Adrenal gland (tissue), 12 donors: ENCODE measurements around the gene TBCE. TPM values are rescaled to one million over a fixed set of nuclear protein-coding genes. Genes with fewer than 3 reads are reported as not detected.
A peak's percentile ranks its signal among the peaks of the same experiment; 100 is the strongest.
"Not testable (repeated sequence)": the region's sequence is repeated elsewhere in the genome, so short reads cannot be mapped to it uniquely, and the experiment has no call there.

Source experiments
- DNase-seq, 7 donors: peaks; one replicate each; pipeline ENCODE4 v3.0.0-alpha.2; 2019 to 2020
- H3K27ac ChIP-seq, 5 donors: fragments of 200-600 bp; sonication (generic) in 4 of 5; 1 replicate in 3 of 5; 2 replicates in 2 of 5; pipeline versions ENCODE4 v1.5.1 to v1.8.0; 2016 to 2020; ENCODE audit warnings: mild to moderate bottlenecking in 1 of 5
- H3K27me3 ChIP-seq: fragments of 200-600 bp; 2 replicates; pipeline ENCODE4 v1.8.0; 2021
- H3K36me3 ChIP-seq, 2 donors: fragments of 200-600 bp; replicated peaks in 1 of 2; 1 replicate in 1 of 2; 2 replicates in 1 of 2; pipeline versions ENCODE4 v1.5.1 to v1.8.0; 2018 to 2022
- H3K4me1 ChIP-seq, 2 donors: fragments of 200-600 bp; replicated peaks in 1 of 2; 1 replicate in 1 of 2; 2 replicates in 1 of 2; pipeline versions ENCODE4 v1.5.1 to v1.8.0; 2018 to 2021
- H3K4me3 ChIP-seq, 4 donors: fragments of 200-600 bp; sonication (generic) in 3 of 4; one replicate each; pipeline ENCODE4 v1.5.1; 2016 to 2018
- H3K9me3 ChIP-seq, 3 donors: fragments of 200-600 bp; sonication (generic) in 1 of 3; replicated peaks in 1 of 3; 1 replicate in 2 of 3; 2 replicates in 1 of 3; pipeline versions ENCODE4 v1.5.1 to v1.8.0; 2016 to 2021
- CTCF ChIP-seq, 6 experiments: fragments of 450-650 bp in 4 of 6; fragments of 200-600 bp in 2 of 6; sonication (generic) in 1 of 6; IDR thresholded peaks; 1 replicate in 5 of 6; 2 replicates in 1 of 6; pipeline versions ENCODE4 v1.5.1 to v1.8.0; 2016 to 2021; ENCODE audit warnings: antibody characterized with exemption in 6 of 6, mild to moderate bottlenecking in 2 of 6, moderate library complexity in 1 of 6
- POLR2A ChIP-seq, 2 donors: fragments of 450-650 bp; IDR thresholded peaks; one replicate each; pipeline ENCODE4 v1.6.1; 2017; ENCODE audit warnings: antibody characterized with exemption in 2 of 2, mild to moderate bottlenecking in 2 of 2, moderate library complexity in 1 of 2
- WGBS, 4 donors: extraction: QIAGEN DNeasy Blood & Tissue Kit in 2 of 4; methylation state at CpG; one replicate each; pipeline versions ENCODE4 v1.1.5 to v1.1.7; 2013 to 2017; 5-methylcytosine and 5-hydroxymethylcytosine counted together
- intact Hi-C, 2 donors: fragments of 100-400 bp; cut with DNase I; formaldehyde crosslinking; loops; one replicate each; pipeline versions ENCODE4 v1.14.1 to v1.15.0; 2022 to 2023
- polyA plus RNA-seq, 3 donors: library from polyadenylated mRNA; stranded (reverse); fragments of 200-250 nt in 2 of 3; fragments of 350-450 nt in 1 of 3; fragmentation: Illumina TruSeq in 1 of 3; extraction: RNeasy Lipid Tissue Mini Kit (QIAGEN cat#74804) in 1 of 3; gene quantifications; one replicate each; pipeline ENCODE4 v1.2.3, GENCODE V29; 2013 to 2014
- total RNA-seq, 9 donors: library from RNA; depleted of rRNA in 4 of 9; stranded (reverse); fragments of >200 nt in 4 of 9; fragments of 120-200 nt in 1 of 9; fragmentation: NEBNext Ultra II Directional in 1 of 9; extraction: Animal tissue kit (Norgen Biotek cat#: 25700) in 1 of 9; gene quantifications; one replicate each; pipeline versions ENCODE4 v1.1.0 to v1.2.4, GENCODE V29; 2013 to 2023
- donor health status: healthy with polysubstance abuse.
- donor health status: Bipolar disorder and iron deficiency.
- donor health status: DM: yes; HTN: yes; CAD: no.
- donor health status: DM: no; HTN: no; CAD: no.
- donor health status: DM: no; HTN: no; CAD: no.
- donor health status: DM: yes; HTN: yes; CAD: no.

The TBCE gene
- total and polyA plus RNA-seq, 12 donors: 14.7 to 67.2 (median 25.7) TPM

DNA sequence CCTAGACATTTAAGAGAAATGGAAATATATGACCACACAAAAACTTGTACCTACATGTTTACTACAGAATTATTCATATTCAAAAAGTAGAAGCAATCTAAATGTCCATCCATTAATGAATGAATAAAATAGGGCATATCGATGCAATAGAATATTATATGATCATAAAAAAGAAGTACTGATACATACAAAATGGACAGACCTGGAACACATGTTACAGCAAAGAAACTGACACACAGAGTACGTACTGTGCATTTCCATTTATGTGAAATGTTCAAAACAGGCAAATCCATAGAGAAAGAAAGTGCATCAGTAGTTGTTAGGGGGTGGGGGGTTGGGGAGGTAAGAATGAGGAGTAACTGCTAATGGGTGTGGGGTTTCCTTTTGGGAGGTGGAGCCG, 97.8 kb downstream of the TBCE start:
- Histone ChIP-seq H3K9me3 (no peaks in the 10 kb centered on the region), H3K27me3 (no peaks in the 10 kb centered on the region), H3K4me3 (no peak overlapping the region), H3K27ac (no peak overlapping the region), H3K4me1 (no peaks in the 10 kb centered on the region), H3K36me3 (no peaks in the 10 kb centered on the region)
- intact Hi-C loops: no loop called here
- 93 to 98% (median 95%) methylated on average over 3 of the region's 3 CpGs for WGBS, 4 donors
- no peak for DNase-seq
- no peak for TF ChIP-seq CTCF (IDR thresholded peaks at IDR 0.05)
- no peak for TF ChIP-seq POLR2A (IDR thresholded peaks at IDR 0.05)

DNA sequence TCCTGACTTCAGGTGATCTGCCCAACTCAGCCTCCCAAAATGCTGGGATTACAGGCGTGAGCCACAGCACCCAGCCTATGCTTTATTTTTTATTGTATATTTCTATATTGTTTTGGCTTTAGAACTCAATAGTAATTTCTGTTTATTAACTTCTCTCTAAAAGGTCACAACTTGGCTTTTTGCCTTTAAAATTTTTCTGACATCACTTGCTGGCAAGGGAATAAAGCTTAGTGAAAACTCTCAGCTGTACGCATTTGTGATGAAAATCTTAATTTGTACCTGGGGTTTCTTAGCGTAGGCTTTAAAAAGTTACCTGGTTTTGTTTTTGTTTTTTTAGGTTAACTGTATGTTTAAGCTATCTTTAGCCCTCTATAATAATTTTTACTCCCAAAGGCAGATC, 100.8 kb downstream of the TBCE start:
- H3K36me3 ChIP-seq: no peaks in the 10 kb centered on the region
- TF ChIP-seq CTCF (IDR thresholded peaks at IDR 0.05) (no peak), POLR2A (IDR thresholded peaks at IDR 0.05) (no peak)
- WGBS, 4 donors: 40 to 65% (median 47%) methylated on average over 3 of the region's 3 CpGs

DNA sequence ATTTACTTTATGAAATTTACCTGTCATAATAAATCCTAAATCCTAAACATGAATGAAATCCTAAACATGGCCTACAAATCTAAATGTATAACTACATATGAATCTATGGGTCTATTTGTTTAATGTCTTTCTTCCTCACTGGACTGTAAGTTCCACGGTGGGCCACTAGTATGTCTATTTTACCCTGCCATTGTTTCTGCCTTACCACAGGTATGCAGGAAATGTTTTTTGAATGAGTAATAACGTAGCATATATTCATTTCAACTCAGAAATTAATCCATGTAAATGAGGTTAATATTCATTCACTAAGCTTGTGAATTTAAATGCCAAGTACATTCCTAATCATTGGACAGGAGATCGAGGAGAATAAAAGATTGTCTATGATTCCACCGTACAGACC, 101.7 kb downstream of the TBCE start:
- no peaks in the 10 kb centered on the region for H3K36me3 ChIP-seq
- no peaks in the 10 kb centered on the region for H3K27me3 ChIP-seq
- no peaks in the 10 kb centered on the region for H3K4me1 ChIP-seq
- WGBS, 4 donors: 94 to 98% (median 95%) methylated on average over 4 of the region's 4 CpGs
- H3K9me3 ChIP-seq: no peaks in the 10 kb centered on the region
- no peak overlapping the region for H3K27ac ChIP-seq
- intact Hi-C loops: no loop called here
- H3K4me3 ChIP-seq: no peak overlapping the region
- DNase-seq: no peak
- TF ChIP-seq CTCF (IDR thresholded peaks at IDR 0.05) (no peak), POLR2A (IDR thresholded peaks at IDR 0.05) (no peak)

More for the DNA sequence above, 100.8 kb downstream of the TBCE start:
- intact Hi-C loops: no loop called here
- peak overlapping the region in 2 of 5 donors; percentile 20 to 32 for H3K27ac ChIP-seq
- H3K9me3 ChIP-seq: no peaks in the 10 kb centered on the region
- peak overlapping the region in 1 of 4 donors; percentile 15 for H3K4me3 ChIP-seq
- DNase-seq: peak in 1 of 7 donors; percentile 16
- no peaks in the 10 kb centered on the region for H3K4me1 ChIP-seq
- H3K27me3 ChIP-seq: no peaks in the 10 kb centered on the region

DNA sequence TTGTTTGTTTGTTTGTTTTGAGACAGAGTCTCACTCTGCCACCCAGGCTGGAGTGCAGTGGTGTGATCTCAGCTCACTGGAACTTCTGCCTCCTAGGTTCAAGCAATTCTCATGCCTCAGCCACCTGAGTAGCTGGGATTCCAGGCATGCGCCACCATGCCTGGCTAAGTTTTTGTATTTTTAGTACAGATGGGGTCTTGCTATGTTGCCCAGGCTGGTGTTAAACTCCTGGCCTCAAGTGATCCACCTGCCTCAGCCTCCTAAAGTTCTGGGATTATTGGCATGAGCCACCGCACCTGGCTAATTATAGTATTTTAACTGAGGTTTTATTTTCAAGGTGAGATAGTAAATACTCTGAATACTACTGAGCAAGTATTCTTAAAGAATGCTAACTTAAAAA, 102.7 kb downstream of the TBCE start:
- H3K27ac ChIP-seq: not testable (repeated sequence)

GRCh38 chr1:235470741-235471439, 103.7 kb downstream of the TBCE start:
- Histone ChIP-seq H3K4me1 (no peaks in the 10 kb centered on the region), H3K36me3 (peaks cover 0 to 5% of the 10 kb centered on the region in 2 donors), H3K27ac (no peak overlapping the region), H3K27me3 (no peaks in the 10 kb centered on the region), H3K9me3 (no peaks in the 10 kb centered on the region), H3K4me3 (no peak overlapping the region)
- DNase-seq: no peak
- TF ChIP-seq CTCF (IDR thresholded peaks at IDR 0.05) (no peak), POLR2A (IDR thresholded peaks at IDR 0.05) (no peak)
- intact Hi-C loops: no loop called here
- WGBS, 4 donors: 68 to 72% (median 70%) methylated on average over 6 of the region's 6 CpGs

More for the DNA sequence above, 102.7 kb downstream of the TBCE start:
- H3K9me3 ChIP-seq, H3K36me3 ChIP-seq, H3K4me1 ChIP-seq, intact Hi-C loops, DNase-seq, H3K4me3 ChIP-seq, H3K27me3 ChIP-seq: not testable (repeated sequence)
- 94 to 100% (median 97%) methylated on average over 2 of the region's 2 CpGs for WGBS, 4 donors
